ENCODE results near the gene PIAS4. TPM values are rescaled to one million over a fixed set of nuclear protein-coding genes. Genes with fewer than 3 reads are reported as not detected.

Gene PIAS4
- total and polyA plus RNA-seq, 2 of the 13 experiments (the other 11 are each of a cell fraction or from before 2014, with no cell fraction given) = 9.0 to 20.1 TPM

DNA sequence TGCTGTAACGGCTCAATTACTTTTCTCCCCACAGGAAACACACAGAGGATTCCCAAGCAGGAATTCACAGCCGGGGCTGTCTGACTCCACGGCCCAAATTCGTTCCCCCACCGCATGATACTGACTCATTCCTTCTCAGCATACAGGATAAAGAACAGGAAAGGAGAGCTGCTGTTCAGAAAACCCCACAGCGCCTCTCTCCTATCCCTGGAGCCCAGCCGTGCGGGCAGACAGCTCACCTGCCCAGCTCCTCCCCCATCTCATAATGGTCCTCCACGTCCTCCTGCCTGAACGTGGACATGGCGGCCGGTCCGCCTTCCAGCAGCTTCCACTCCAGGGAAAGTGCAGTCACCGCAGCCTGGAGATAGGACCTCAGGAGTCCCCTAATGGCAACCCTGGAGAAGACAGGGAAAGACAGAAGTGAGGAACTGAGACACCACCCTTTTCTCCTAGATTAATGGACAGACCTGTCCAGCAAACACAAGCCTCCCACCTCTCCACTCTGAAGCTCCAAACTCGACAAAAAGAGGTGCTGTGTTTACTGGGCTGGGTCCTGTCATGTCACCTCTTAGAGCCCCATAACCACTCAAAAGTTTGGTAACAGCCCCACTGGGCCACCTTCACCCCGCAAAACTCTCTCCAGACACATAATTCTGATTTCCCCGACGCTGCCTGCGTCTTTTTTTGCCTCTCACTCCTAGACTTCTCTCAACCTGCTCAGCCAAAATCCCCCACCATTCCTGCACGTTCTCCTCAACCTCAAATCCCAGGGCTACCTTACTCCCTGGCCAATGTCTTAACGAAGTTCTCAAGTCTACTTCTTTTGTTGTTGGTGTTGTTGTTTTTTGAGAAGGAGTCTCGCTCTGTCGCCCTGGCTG is 37.9 kb upstream of the PIAS4 start (continued):
- TF ChIP-seq, protein P1, sequence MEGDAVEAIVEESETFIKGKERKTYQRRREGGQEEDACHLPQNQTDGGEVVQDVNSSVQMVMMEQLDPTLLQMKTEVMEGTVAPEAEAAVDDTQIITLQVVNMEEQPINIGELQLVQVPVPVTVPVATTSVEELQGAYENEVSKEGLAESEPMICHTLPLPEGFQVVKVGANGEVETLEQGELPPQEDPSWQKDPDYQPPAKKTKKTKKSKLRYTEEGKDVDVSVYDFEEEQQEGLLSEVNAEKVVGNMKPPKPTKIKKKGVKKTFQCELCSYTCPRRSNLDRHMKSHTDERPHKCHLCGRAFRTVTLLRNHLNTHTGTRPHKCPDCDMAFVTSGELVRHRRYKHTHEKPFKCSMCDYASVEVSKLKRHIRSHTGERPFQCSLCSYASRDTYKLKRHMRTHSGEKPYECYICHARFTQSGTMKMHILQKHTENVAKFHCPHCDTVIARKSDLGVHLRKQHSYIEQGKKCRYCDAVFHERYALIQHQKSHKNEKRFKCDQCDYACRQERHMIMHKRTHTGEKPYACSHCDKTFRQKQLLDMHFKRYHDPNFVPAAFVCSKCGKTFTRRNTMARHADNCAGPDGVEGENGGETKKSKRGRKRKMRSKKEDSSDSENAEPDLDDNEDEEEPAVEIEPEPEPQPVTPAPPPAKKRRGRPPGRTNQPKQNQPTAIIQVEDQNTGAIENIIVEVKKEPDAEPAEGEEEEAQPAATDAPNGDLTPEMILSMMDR (CRISPR knock-in tag; IDR thresholded peaks at IDR 0.05) = 0 out of 2 replicates have a peak, but pooled peaks have one; percentile 29
- TF ChIP-seq, protein P2, sequence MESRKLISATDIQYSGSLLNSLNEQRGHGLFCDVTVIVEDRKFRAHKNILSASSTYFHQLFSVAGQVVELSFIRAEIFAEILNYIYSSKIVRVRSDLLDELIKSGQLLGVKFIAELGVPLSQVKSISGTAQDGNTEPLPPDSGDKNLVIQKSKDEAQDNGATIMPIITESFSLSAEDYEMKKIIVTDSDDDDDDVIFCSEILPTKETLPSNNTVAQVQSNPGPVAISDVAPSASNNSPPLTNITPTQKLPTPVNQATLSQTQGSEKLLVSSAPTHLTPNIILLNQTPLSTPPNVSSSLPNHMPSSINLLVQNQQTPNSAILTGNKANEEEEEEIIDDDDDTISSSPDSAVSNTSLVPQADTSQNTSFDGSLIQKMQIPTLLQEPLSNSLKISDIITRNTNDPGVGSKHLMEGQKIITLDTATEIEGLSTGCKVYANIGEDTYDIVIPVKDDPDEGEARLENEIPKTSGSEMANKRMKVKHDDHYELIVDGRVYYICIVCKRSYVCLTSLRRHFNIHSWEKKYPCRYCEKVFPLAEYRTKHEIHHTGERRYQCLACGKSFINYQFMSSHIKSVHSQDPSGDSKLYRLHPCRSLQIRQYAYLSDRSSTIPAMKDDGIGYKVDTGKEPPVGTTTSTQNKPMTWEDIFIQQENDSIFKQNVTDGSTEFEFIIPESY (CRISPR knock-in tag; IDR thresholded peaks at IDR 0.05) = no peak; the same call in 1 of the 2 replicates
- TF ChIP-seq, protein P3, sequence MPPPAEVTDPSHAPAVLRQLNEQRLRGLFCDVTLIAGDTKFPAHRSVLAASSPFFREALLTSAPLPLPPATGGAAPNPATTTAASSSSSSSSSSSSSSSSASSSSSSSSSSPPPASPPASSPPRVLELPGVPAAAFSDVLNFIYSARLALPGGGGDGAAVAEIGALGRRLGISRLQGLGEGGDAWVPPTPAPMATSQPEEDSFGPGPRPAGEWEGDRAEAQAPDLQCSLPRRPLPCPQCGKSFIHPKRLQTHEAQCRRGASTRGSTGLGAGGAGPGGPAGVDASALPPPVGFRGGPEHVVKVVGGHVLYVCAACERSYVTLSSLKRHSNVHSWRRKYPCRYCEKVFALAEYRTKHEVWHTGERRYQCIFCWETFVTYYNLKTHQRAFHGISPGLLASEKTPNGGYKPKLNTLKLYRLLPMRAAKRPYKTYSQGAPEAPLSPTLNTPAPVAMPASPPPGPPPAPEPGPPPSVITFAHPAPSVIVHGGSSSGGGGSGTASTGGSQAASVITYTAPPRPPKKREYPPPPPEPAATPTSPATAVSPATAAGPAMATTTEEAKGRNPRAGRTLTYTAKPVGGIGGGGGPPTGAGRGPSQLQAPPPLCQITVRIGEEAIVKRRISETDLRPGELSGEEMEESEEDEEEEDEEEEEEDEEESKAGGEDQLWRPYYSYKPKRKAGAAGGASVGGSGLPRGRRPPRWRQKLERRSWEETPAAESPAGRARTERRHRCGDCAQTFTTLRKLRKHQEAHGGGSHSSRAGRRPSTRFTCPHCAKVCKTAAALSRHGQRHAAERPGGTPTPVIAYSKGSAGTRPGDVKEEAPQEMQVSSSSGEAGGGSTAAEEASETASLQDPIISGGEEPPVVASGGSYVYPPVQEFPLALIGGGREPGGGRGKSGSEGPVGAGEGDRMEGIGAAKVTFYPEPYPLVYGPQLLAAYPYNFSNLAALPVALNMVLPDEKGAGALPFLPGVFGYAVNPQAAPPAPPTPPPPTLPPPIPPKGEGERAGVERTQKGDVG (CRISPR knock-in tag; IDR thresholded peaks at IDR 0.05; ENCODE audit: borderline replicate concordance) = 0 out of 2 replicates have a peak, but pooled peaks have one; percentile 26
- TF ChIP-seq, protein P4, sequence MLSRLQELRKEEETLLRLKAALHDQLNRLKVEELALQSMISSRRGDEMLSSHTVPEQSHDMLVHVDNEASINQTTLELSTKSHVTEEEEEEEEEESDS (CRISPR knock-in tag; IDR thresholded peaks at IDR 0.05; ENCODE audit: borderline replicate concordance) = 0 out of 2 replicates have a peak, but pooled peaks have one; percentile 22
- TF ChIP-seq ZNF558 (CRISPR knock-in tag; IDR thresholded peaks at IDR 0.05; ENCODE audit: borderline replicate concordance) (0 out of 2 replicates have a peak, but pooled peaks have one; percentile 21), MYNN (CRISPR knock-in tag; IDR thresholded peaks at IDR 0.05; ENCODE audit: low read depth) (0 out of 2 replicates have a peak, but pooled peaks have one; percentile 25), ZNF891 (CRISPR knock-in tag; IDR thresholded peaks at IDR 0.05) (0 out of 2 replicates have a peak, but pooled peaks have one; percentile 6), ZNF768 (CRISPR knock-in tag; IDR thresholded peaks at IDR 0.05) (0 out of 2 replicates have a peak, but pooled peaks have one; percentile 23), TBX2 (CRISPR knock-in tag; IDR thresholded peaks at IDR 0.05; ENCODE audit: borderline replicate concordance) (no peak), ZNF629 (CRISPR knock-in tag; conservative IDR thresholded peaks at IDR 0.05) (no peak)
- TF ChIP-seq, protein P5, sequence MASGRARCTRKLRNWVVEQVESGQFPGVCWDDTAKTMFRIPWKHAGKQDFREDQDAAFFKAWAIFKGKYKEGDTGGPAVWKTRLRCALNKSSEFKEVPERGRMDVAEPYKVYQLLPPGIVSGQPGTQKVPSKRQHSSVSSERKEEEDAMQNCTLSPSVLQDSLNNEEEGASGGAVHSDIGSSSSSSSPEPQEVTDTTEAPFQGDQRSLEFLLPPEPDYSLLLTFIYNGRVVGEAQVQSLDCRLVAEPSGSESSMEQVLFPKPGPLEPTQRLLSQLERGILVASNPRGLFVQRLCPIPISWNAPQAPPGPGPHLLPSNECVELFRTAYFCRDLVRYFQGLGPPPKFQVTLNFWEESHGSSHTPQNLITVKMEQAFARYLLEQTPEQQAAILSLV (CRISPR knock-in tag; IDR thresholded peaks at IDR 0.05; ENCODE audit: borderline replicate concordance) = 0 out of 2 replicates have a peak, but pooled peaks have one; percentile 34
- TF ChIP-seq, protein P6, sequence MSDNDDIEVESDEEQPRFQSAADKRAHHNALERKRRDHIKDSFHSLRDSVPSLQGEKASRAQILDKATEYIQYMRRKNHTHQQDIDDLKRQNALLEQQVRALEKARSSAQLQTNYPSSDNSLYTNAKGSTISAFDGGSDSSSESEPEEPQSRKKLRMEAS (IDR thresholded peaks at IDR 0.05) = 0 out of 2 replicates have a peak, but pooled peaks have one; percentile 12
- TF ChIP-seq, protein P7, sequence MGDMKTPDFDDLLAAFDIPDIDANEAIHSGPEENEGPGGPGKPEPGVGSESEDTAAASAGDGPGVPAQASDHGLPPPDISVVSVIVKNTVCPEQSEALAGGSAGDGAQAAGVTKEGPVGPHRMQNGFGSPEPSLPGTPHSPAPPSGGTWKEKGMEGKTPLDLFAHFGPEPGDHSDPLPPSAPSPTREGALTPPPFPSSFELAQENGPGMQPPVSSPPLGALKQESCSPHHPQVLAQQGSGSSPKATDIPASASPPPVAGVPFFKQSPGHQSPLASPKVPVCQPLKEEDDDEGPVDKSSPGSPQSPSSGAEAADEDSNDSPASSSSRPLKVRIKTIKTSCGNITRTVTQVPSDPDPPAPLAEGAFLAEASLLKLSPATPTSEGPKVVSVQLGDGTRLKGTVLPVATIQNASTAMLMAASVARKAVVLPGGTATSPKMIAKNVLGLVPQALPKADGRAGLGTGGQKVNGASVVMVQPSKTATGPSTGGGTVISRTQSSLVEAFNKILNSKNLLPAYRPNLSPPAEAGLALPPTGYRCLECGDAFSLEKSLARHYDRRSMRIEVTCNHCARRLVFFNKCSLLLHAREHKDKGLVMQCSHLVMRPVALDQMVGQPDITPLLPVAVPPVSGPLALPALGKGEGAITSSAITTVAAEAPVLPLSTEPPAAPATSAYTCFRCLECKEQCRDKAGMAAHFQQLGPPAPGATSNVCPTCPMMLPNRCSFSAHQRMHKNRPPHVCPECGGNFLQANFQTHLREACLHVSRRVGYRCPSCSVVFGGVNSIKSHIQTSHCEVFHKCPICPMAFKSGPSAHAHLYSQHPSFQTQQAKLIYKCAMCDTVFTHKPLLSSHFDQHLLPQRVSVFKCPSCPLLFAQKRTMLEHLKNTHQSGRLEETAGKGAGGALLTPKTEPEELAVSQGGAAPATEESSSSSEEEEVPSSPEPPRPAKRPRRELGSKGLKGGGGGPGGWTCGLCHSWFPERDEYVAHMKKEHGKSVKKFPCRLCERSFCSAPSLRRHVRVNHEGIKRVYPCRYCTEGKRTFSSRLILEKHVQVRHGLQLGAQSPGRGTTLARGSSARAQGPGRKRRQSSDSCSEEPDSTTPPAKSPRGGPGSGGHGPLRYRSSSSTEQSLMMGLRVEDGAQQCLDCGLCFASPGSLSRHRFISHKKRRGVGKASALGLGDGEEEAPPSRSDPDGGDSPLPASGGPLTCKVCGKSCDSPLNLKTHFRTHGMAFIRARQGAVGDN (CRISPR knock-in tag; IDR thresholded peaks at IDR 0.05) = peak; percentile 47

All from HepG2 (cell line).